HG03097 (cell line): Measurements from ENCODE around the gene IL20RA.
"Not testable (repeated sequence)": the region's sequence is repeated elsewhere in the genome, so short reads cannot be mapped to it uniquely, and the experiment has no call there.

Source experiments
- ATAC-seq: cut with Tn5 transposase; IDR thresholded peaks from one replicate; pipeline ENCODE4 v1.9.1; 2021; ENCODE audit not compliant: unreplicated experiment, low FRiP score

IL20RA gene

GRCh38 chr6:136979206-136979605 lies 65.6 kb downstream of the IL20RA start:
- no peak for ATAC-seq

GRCh38 chr6:136977075-136977474 lies 67.7 kb downstream of the IL20RA start:
- ATAC-seq, result no peak

- ATAC-seq, result no peak
Observed at GRCh38 chr6:136975089-136975715, 69.6 kb downstream of the IL20RA start.

GRCh38 chr6:136973781-136974180 lies 71.0 kb downstream of the IL20RA start:
- not testable (repeated sequence) for ATAC-seq

GRCh38 chr6:136971609-136972008 lies 73.2 kb downstream of the IL20RA start:
- no peak for ATAC-seq

GRCh38 chr6:136969930-136970329 lies 74.8 kb downstream of the IL20RA start:
- ATAC-seq, result no peak

GRCh38 chr6:136969433-136969832 lies 75.3 kb downstream of the IL20RA start:
- ATAC-seq, result no peak

GRCh38 chr6:136968837-136969236 lies 75.9 kb downstream of the IL20RA start:
- no peak for ATAC-seq

GRCh38 chr6:136967876-136968752 lies 76.7 kb downstream of the IL20RA start:
- ATAC-seq, result peak; percentile 56

GRCh38 chr6:136964398-136964797 lies 80.4 kb downstream of the IL20RA start:
- ATAC-seq, result no peak

- no peak for ATAC-seq
Observed at GRCh38 chr6:136963259-136963658, 81.5 kb downstream of the IL20RA start.

- ATAC-seq, result no peak
Observed at GRCh38 chr6:136962661-136963060, 82.1 kb downstream of the IL20RA start.

GRCh38 chr6:136961848-136962247 lies 82.9 kb downstream of the IL20RA start:
- no peak for ATAC-seq

- ATAC-seq, result no peak
Observed at GRCh38 chr6:136960781-136961180, 84.0 kb downstream of the IL20RA start.

- not testable (repeated sequence) for ATAC-seq
Observed at GRCh38 chr6:136959935-136960334, 84.8 kb downstream of the IL20RA start.

- no peak for ATAC-seq
Observed at GRCh38 chr6:136959471-136959891, 85.3 kb downstream of the IL20RA start.

- no peak for ATAC-seq
Observed at GRCh38 chr6:136958168-136958567, 86.6 kb downstream of the IL20RA start.

GRCh38 chr6:136956590-136957544 lies 87.9 kb downstream of the IL20RA start:
- no peak for ATAC-seq

GRCh38 chr6:136955123-136955522 lies 89.6 kb downstream of the IL20RA start:
- no peak for ATAC-seq

- ATAC-seq, result no peak
Observed at GRCh38 chr6:136952714-136953260, 92.0 kb downstream of the IL20RA start.
